ENCODE measurements around the gene HBS1L. TPM values are rescaled to one million over a fixed set of nuclear protein-coding genes. Genes with fewer than 3 reads are reported as not detected.

HBS1L gene
- polyA plus RNA-seq, 4 donors, result 65.6 to 74.9 (median 71.4) TPM

GRCh38 chr6:135002974-135003703 lies 51.5 kb downstream of the HBS1L start:
- DNase-seq (ENCODE audit: low read depth in 4 of 4, low spot score in 2 of 4), result no peak

- DNase-seq (ENCODE audit: low read depth in 4 of 4, low spot score in 2 of 4), result no peak
Observed at GRCh38 chr6:135002229-135002844, 52.3 kb downstream of the HBS1L start.

- DNase-seq (ENCODE audit: low read depth in 4 of 4, low spot score in 2 of 4), result no peak
Observed at GRCh38 chr6:134999107-134999506, 55.5 kb downstream of the HBS1L start.

GRCh38 chr6:134997133-134997995 lies 57.3 kb downstream of the HBS1L start:
- DNase-seq (ENCODE audit: low read depth in 4 of 4, low spot score in 2 of 4), result no peak

GRCh38 chr6:134995536-134995935 lies 59.1 kb downstream of the HBS1L start:
- no peak for DNase-seq (ENCODE audit: low read depth in 4 of 4, low spot score in 2 of 4)

- DNase-seq (ENCODE audit: low read depth in 4 of 4, low spot score in 2 of 4), result no peak
Observed at GRCh38 chr6:134994431-134994830, 60.2 kb downstream of the HBS1L start.

- no peak for DNase-seq (ENCODE audit: low read depth in 4 of 4, low spot score in 2 of 4)
Observed at GRCh38 chr6:134992155-134992554, 62.5 kb downstream of the HBS1L start.

- no peak for DNase-seq (ENCODE audit: low read depth in 4 of 4, low spot score in 2 of 4)
Observed at GRCh38 chr6:134990262-134990661, 64.4 kb downstream of the HBS1L start.

GRCh38 chr6:134984821-134985220 lies 69.8 kb downstream of the HBS1L start:
- no peak for DNase-seq (ENCODE audit: low read depth in 4 of 4, low spot score in 2 of 4)

GRCh38 chr6:134983823-134984222 lies 70.8 kb downstream of the HBS1L start:
- no peak for DNase-seq (ENCODE audit: low read depth in 4 of 4, low spot score in 2 of 4)

GRCh38 chr6:134982161-134982560 lies 72.5 kb downstream of the HBS1L start:
- DNase-seq (ENCODE audit: low read depth in 4 of 4, low spot score in 2 of 4), result no peak

- no peak for DNase-seq (ENCODE audit: low read depth in 4 of 4, low spot score in 2 of 4)
Observed at GRCh38 chr6:134980846-134981245, 73.8 kb downstream of the HBS1L start.

GRCh38 chr6:134979142-134979541 lies 75.5 kb downstream of the HBS1L start:
- no peak for DNase-seq (ENCODE audit: low read depth in 4 of 4, low spot score in 2 of 4)

GRCh38 chr6:134974370-134974769 lies 80.3 kb downstream of the HBS1L start:
- DNase-seq (ENCODE audit: low read depth in 4 of 4, low spot score in 2 of 4), result no peak

GRCh38 chr6:134967711-134968110 lies 86.9 kb downstream of the HBS1L start:
- DNase-seq (ENCODE audit: low read depth in 4 of 4, low spot score in 2 of 4), result no peak

- no peak for DNase-seq (ENCODE audit: low read depth in 4 of 4, low spot score in 2 of 4)
Observed at GRCh38 chr6:134964451-134965203, 90.0 kb downstream of the HBS1L start.

- DNase-seq (ENCODE audit: low read depth in 4 of 4, low spot score in 2 of 4), result no peak
Observed at GRCh38 chr6:134962421-134962820, 92.2 kb downstream of the HBS1L start.

- no peak for DNase-seq (ENCODE audit: low read depth in 4 of 4, low spot score in 2 of 4)
Observed at GRCh38 chr6:134961366-134961765, 93.3 kb downstream of the HBS1L start.

GRCh38 chr6:134959603-134960002 lies 95.0 kb downstream of the HBS1L start:
- no peak for DNase-seq (ENCODE audit: low read depth in 4 of 4, low spot score in 2 of 4)

- no peak for DNase-seq (ENCODE audit: low read depth in 4 of 4, low spot score in 2 of 4)
Observed at GRCh38 chr6:134956676-134957075, 97.9 kb downstream of the HBS1L start.

GRCh38 chr6:134956032-134956431 lies 98.6 kb downstream of the HBS1L start:
- DNase-seq (ENCODE audit: low read depth in 4 of 4, low spot score in 2 of 4), result no peak

Data from left renal cortex interstitium (tissue), 4 donors.